Endodermal cell (in vitro differentiated cells): ENCODE measurements around the gene AHDC1. TPM values are rescaled to one million over a fixed set of nuclear protein-coding genes. Genes with fewer than 3 reads are reported as not detected.
"Not testable (repeated sequence)": the region's sequence is repeated elsewhere in the genome, so short reads cannot be mapped to it uniquely, and the experiment has no call there.

Experiments used
- DNase-seq: peaks from one replicate; pipeline ENCODE4 v3.0.0-alpha.2; 2017
- H3K27ac ChIP-seq: 2 replicates; pipeline ENCODE4 v1.5.1; 2013; ENCODE audit warnings: mild to moderate bottlenecking, low read depth, low read length, moderate library complexity
- H3K27me3 ChIP-seq: 2 replicates; pipeline ENCODE4 v1.6.1; 2013; ENCODE audit warnings: mild to moderate bottlenecking, low read length, moderate library complexity; ENCODE audit not compliant: insufficient read depth, control insufficient read depth, poor library complexity, severe bottlenecking
- H3K36me3 ChIP-seq: 2 replicates; pipeline ENCODE4 v1.7.0; 2013; ENCODE audit warnings: mild to moderate bottlenecking, low read length, moderate library complexity; ENCODE audit not compliant: control insufficient read depth, insufficient read depth
- H3K4me1 ChIP-seq: one replicate; pipeline ENCODE4 v1.7.0; 2013; ENCODE audit warnings: low read length; ENCODE audit not compliant: control insufficient read depth, insufficient read depth
- H3K4me3 ChIP-seq: 2 replicates; pipeline ENCODE4 v1.5.1; 2013; ENCODE audit warnings: mild to moderate bottlenecking, low read length, moderate library complexity
- H3K9ac ChIP-seq: 2 replicates; pipeline ENCODE4 v1.6.1; 2013; ENCODE audit warnings: mild to moderate bottlenecking, low read length, moderate library complexity; ENCODE audit not compliant: poor library complexity, severe bottlenecking; ENCODE audit errors: extremely low read depth
- H3K9me3 ChIP-seq: 2 replicates; pipeline ENCODE4 v1.6.1; 2013; ENCODE audit warnings: mild to moderate bottlenecking, low read length, moderate library complexity; ENCODE audit not compliant: control insufficient read depth
- H3K27ac Mint-ChIP-seq: 2 replicates; pipeline ENCODE4 v1.8.0; 2020; ENCODE audit warnings: mixed read lengths
- H3K27me3 Mint-ChIP-seq: 2 replicates; pipeline ENCODE4 v1.8.0; 2021; ENCODE audit warnings: mild to moderate bottlenecking, mixed read lengths; ENCODE audit not compliant: insufficient read depth
- H3K36me3 Mint-ChIP-seq: 2 replicates; pipeline ENCODE4 v1.8.0; 2020; ENCODE audit warnings: low read depth, mixed read lengths
- H3K4me1 Mint-ChIP-seq: 2 replicates; pipeline ENCODE4 v1.8.0; 2020; ENCODE audit warnings: mixed read lengths
- H3K4me3 Mint-ChIP-seq: 2 replicates; pipeline ENCODE4 v1.8.0; 2020; ENCODE audit warnings: mild to moderate bottlenecking, moderate library complexity, mixed read lengths
- H3K9me3 Mint-ChIP-seq: 2 replicates; pipeline ENCODE4 v1.8.0; 2020; ENCODE audit warnings: mild to moderate bottlenecking, mixed read lengths
- CTCF ChIP-seq: fragments of 200-600 bp; sonication (generic); conservative IDR thresholded peaks from 2 replicates; pipeline ENCODE4 v1.5.0; 2021; ENCODE audit warnings: antibody characterized with exemption, mild to moderate bottlenecking
- WGBS, 2 experiments: methylation state at CpG; one replicate each; pipeline versions ENCODE4 v1.1.5 to v1.1.7; 2013; ENCODE audit warnings: missing lambda C conversion rate in 2 of 2, mixed read lengths in 1 of 2; ENCODE audit not compliant: insufficient coverage in 1 of 2, insufficient read length in 1 of 2; 5-methylcytosine and 5-hydroxymethylcytosine counted together
- total RNA-seq, 2 donors: library from RNA; stranded (reverse); fragmentation: NEBNext Ultra II Directional in 1 of 2; extraction: Animal tissue kit (Norgen Biotek cat#: 25700) in 1 of 2; gene quantifications; 2 replicates in 1 of 2; 3 replicates in 1 of 2; pipeline ENCODE4 v1.2.1, GENCODE V29; 2021

AHDC1 gene
- total RNA-seq, 2 donors from 2014 or later, result 39.3 to 41.2 TPM

GRCh38 chr1:27645071-27645415 is 41.1 kb upstream of the AHDC1 start:
- Histone ChIP-seq H3K27me3 (no peaks in the 10 kb centered on the region), H3K4me1 (no peaks in the 10 kb centered on the region), H3K4me3 (no peak overlapping the region), H3K27ac (no peak overlapping the region), H3K9ac (no peak overlapping the region), H3K36me3 (no peaks in the 10 kb centered on the region), H3K9me3 (no peaks in the 10 kb centered on the region)
- H3K4me1 Mint-ChIP-seq, result peaks cover 2% of the 10 kb centered on the region
- no peak overlapping the region for H3K4me3 Mint-ChIP-seq
- TF ChIP-seq CTCF, result no peak
- no peaks in the 10 kb centered on the region for H3K36me3 Mint-ChIP-seq
- H3K9me3 Mint-ChIP-seq, result no peaks in the 10 kb centered on the region
- DNase-seq, result no peak
- no peak overlapping the region for H3K27ac Mint-ChIP-seq
- WGBS, 2 experiments, result 83 to 93% methylated on average over 1 to 4 of the region's 4 CpGs
- H3K27me3 Mint-ChIP-seq, result no peaks in the 10 kb centered on the region

- no peak overlapping the region for H3K9ac ChIP-seq
- H3K4me3 Mint-ChIP-seq, result no peak overlapping the region
- no peaks in the 10 kb centered on the region for H3K27me3 ChIP-seq
- H3K9me3 ChIP-seq, result no peaks in the 10 kb centered on the region
- WGBS, 2 experiments, result 91 to 100% methylated on average over 2 to 5 of the region's 5 CpGs
- H3K27ac Mint-ChIP-seq, result no peak overlapping the region
- no peaks in the 10 kb centered on the region for H3K27me3 Mint-ChIP-seq
- no peak for TF ChIP-seq CTCF
- no peaks in the 10 kb centered on the region for H3K36me3 Mint-ChIP-seq
- no peaks in the 10 kb centered on the region for H3K4me1 ChIP-seq
- no peaks in the 10 kb centered on the region for H3K36me3 ChIP-seq
- peaks cover 4% of the 10 kb centered on the region for H3K4me1 Mint-ChIP-seq
- H3K4me3 ChIP-seq, result no peak overlapping the region
- no peak overlapping the region for H3K27ac ChIP-seq
- DNase-seq, result no peak
- H3K9me3 Mint-ChIP-seq, result no peaks in the 10 kb centered on the region
Measured at GRCh38 chr1:27644369-27645070, 40.6 kb upstream of the AHDC1 start.

- Mint-ChIP-seq H3K27ac (no peak overlapping the region), H3K36me3 (no peaks in the 10 kb centered on the region), H3K27me3 (no peaks in the 10 kb centered on the region), H3K4me1 (peaks cover 4% of the 10 kb centered on the region), H3K4me3 (no peak overlapping the region), H3K9me3 (no peaks in the 10 kb centered on the region)
- peak; percentile 93 for DNase-seq
- H3K36me3 ChIP-seq, result no peaks in the 10 kb centered on the region
- H3K9me3 ChIP-seq, result no peaks in the 10 kb centered on the region
- no peaks in the 10 kb centered on the region for H3K27me3 ChIP-seq
- no peak overlapping the region for H3K9ac ChIP-seq
- 50 to 52% methylated on average over 12 to 13 of the region's 13 CpGs for WGBS, 2 experiments
- no peak overlapping the region for H3K27ac ChIP-seq
- TF ChIP-seq CTCF, result peak; percentile 90
- H3K4me3 ChIP-seq, result no peak overlapping the region
- no peaks in the 10 kb centered on the region for H3K4me1 ChIP-seq
Measured at GRCh38 chr1:27643600-27644368, 39.8 kb upstream of the AHDC1 start.

GRCh38 chr1:27640514-27640913 is 36.6 kb upstream of the AHDC1 start:
- WGBS, 2 experiments, result 92 to 95% methylated on average over 5 to 9 of the region's 9 CpGs
- H3K36me3 ChIP-seq, H3K9me3 ChIP-seq, H3K4me3 ChIP-seq, H3K9me3 Mint-ChIP-seq, H3K27ac Mint-ChIP-seq, H3K4me1 Mint-ChIP-seq, H3K4me1 ChIP-seq, H3K27ac ChIP-seq, H3K9ac ChIP-seq, DNase-seq, H3K36me3 Mint-ChIP-seq, H3K27me3 Mint-ChIP-seq, H3K4me3 Mint-ChIP-seq, H3K27me3 ChIP-seq: not testable (repeated sequence)
